Astrocyte of the spinal cord (primary cell): ENCODE measurements around the gene EIF4B.

Source experiments
- DNase-seq: peaks from one replicate; pipeline ENCODE4 v3.0.0; 2011; ENCODE audit warnings: low read depth, low spot score
- H3K4me3 ChIP-seq: 2 replicates; pipeline ENCODE4 v1.5.1; 2011; ENCODE audit warnings: low read depth, mild to moderate bottlenecking, low read length, moderate library complexity
- in situ Hi-C: cut with HindIII; loops from 2 replicates; pipeline ENCODE4 v1.10.0; 2017; ENCODE audit warnings: low sequenced_read_pairs
- TF ChIP-seq, protein P1 (sequence below): IDR thresholded peaks from 2 replicates; pipeline ENCODE4 v1.5.1; 2012; ENCODE audit warnings: low read depth, mild to moderate bottlenecking, low read length, inconsistent platforms

EIF4B gene

GRCh38 chr12:52992699-52993557, 13.3 kb upstream of the EIF4B start:
- TF ChIP-seq, protein P1, sequence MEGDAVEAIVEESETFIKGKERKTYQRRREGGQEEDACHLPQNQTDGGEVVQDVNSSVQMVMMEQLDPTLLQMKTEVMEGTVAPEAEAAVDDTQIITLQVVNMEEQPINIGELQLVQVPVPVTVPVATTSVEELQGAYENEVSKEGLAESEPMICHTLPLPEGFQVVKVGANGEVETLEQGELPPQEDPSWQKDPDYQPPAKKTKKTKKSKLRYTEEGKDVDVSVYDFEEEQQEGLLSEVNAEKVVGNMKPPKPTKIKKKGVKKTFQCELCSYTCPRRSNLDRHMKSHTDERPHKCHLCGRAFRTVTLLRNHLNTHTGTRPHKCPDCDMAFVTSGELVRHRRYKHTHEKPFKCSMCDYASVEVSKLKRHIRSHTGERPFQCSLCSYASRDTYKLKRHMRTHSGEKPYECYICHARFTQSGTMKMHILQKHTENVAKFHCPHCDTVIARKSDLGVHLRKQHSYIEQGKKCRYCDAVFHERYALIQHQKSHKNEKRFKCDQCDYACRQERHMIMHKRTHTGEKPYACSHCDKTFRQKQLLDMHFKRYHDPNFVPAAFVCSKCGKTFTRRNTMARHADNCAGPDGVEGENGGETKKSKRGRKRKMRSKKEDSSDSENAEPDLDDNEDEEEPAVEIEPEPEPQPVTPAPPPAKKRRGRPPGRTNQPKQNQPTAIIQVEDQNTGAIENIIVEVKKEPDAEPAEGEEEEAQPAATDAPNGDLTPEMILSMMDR: no peak
- H3K4me3 ChIP-seq: no peak overlapping the region
- DNase-seq: peak; percentile 55
- in situ Hi-C loops: no loop called here

GRCh38 chr12:52993558-52993869, 12.7 kb upstream of the EIF4B start:
- no peak overlapping the region for H3K4me3 ChIP-seq
- TF ChIP-seq, protein P1: no peak
- in situ Hi-C loops: no loop called here
- no peak for DNase-seq

DNA sequence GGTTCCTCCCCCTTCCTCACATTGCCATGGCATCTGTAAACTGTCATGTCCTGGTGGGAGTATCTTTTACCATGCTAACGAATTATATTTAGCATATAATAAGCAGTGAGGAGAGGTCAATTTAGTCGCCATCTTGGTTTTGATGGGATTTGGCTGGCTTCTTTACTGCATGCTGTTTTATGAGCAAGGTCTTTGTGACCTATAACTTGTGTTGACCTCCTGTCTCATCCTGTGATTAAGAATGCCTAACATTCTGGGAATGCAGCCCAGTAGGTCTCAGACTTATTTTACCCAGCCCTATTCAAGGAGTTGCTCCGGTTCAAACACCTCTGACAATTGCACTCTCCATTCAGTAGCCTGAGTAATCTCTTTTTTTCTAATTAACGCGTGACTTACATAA, 2.1 kb upstream of the EIF4B start:
- DNase-seq: no peak
- no peak overlapping the region for H3K4me3 ChIP-seq
- in situ Hi-C loops: no loop called here
- TF ChIP-seq, protein P1: no peak

- TF ChIP-seq, protein P1: no peak
- DNase-seq: no peak
- H3K4me3 ChIP-seq: no peak overlapping the region
- in situ Hi-C loops: no loop called here
Measured at GRCh38 chr12:53004582-53004981, 1.7 kb upstream of the EIF4B start.

- DNase-seq: no peak
- TF ChIP-seq, protein P1: no peak
- in situ Hi-C loops: no loop called here
- H3K4me3 ChIP-seq: peak overlapping the region; percentile 84
Measured at GRCh38 chr12:53005215-53005985, 856 bp upstream of the EIF4B start.

DNA sequence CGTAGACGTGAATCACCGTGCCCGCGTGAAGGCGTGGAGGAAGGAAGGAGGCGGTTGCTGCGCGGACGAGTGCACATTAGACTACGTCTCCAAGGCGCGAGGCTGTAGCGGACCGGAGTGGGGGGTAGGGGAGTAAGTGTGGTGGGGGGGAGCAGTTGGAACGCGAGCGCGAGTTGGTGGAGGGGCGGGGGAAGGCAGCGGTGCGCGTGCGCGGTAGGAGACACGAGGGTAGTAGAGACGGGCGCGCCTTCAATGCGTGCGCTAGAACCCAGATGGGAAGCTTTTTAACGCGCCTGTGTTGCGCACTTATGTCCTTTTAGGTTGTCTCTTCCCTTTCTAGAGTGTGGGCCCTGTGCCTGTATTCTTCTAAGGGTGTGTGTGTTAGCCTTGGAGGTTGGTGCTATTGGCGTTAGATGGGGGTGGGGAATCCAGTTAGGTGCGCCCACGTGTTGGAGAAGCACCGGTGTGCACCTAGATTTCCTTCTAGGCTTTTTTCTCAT, 604 bp downstream of the EIF4B start:
- H3K4me3 ChIP-seq: peak overlapping the region; percentile 84
- TF ChIP-seq, protein P1: no peak
- in situ Hi-C loops: no loop called here
- peak; percentile 55 for DNase-seq
